ENCODE results near the gene CD180.

CD180 gene

DNA sequence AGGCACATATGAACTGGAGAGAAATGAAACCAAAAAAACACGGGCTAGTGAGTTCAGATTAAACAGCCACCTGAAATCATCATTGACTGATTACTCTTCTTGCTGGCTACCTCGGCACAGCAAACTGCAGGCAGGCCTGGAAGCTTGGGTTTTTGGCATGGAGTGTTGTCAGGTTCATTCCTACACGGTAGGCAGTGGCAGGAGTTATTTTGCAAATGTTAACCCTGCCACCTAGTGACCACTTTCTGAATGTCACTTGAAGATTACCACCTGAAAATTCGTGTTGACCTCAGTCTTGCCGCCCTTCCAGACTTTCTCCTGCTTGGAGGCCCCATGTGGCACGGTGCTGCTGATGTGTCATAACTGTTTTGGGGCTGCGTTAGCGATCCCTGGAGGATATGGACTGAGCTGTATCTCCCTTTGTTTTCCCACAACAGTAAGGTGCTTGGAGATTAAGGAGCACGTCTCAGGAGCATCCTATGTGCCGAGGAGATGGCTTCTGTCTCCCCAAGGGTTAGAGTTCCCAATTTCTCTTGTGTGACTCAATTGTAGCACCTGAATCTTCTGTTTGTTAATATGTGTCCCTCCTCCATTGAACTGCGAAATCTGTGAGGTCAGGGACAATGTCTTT, 12.7 kb upstream of the CD180 start:
- DNase-seq: peak; percentile 71

GRCh38 chr5:67208403-67208802, 11.8 kb upstream of the CD180 start:
- DNase-seq: no peak

GRCh38 chr5:67206929-67207328, 10.3 kb upstream of the CD180 start:
- DNase-seq: no peak

DNA sequence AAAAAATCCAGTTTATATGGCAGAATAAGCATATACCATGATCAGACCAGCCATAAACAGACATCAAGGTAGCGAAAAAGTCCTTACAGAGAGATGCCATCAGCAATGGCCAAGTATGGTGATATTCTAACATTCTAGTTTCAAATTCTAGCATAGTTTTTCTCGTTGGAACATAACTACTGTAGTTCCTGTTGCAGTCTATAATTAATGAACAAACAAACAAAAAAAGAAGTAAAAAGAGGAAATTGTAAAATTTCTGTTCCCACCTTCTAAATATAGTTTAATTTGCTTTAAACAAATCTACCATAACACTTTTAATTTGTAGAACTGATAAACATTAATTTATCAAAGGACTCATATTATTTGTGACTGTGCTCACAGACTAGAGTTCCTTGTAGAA, 9.9 kb upstream of the CD180 start:
- no peak for DNase-seq

- DNase-seq: no peak
Measured at GRCh38 chr5:67205981-67206380, 9.4 kb upstream of the CD180 start.

DNA sequence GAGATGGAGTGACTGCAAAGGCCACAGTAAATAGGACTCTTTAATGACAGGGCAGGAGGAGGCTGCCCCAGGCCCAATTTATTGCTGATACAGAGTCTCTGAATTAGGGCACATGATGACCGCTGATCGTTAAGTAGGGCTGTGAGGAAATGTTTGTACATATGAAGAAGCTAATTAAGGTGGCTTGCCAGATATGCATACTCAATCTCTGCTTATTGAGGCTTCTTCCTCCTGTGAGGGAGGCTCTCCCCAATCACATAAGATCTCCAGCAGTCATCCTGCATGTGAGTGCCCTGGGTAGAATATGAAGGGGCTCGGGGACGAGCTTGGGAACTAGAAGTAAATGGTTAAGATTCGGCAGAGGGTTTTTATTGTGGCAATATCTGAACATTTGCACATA, 8.2 kb upstream of the CD180 start:
- no peak for DNase-seq

- DNase-seq: no peak
Measured at GRCh38 chr5:67203701-67204074, 7.1 kb upstream of the CD180 start.

DNA sequence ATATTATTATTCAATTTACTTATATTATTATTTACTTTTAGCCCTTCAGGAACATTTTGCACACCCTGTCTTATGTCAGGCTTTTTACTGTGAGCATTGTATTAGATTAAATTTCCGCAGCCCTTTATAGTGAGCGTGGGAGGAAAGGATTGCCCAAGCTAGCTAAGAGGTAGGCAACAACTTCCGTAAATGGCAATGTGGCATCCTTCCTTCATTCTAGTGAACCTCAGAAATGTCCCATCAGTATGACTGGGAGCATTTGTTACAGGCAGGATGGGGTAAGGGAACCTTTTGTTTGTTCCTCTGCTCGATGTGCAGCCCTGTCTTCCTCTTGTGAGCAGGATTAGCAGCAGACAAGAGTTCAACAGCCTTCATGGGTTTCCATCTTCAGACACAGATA, 6.2 kb upstream of the CD180 start:
- DNase-seq: no peak

GRCh38 chr5:67201897-67202549, 5.4 kb upstream of the CD180 start:
- no peak for DNase-seq

GRCh38 chr5:67200809-67201562, 4.4 kb upstream of the CD180 start:
- no peak for DNase-seq

GRCh38 chr5:67199859-67200258, 3.3 kb upstream of the CD180 start:
- DNase-seq: no peak

DNA sequence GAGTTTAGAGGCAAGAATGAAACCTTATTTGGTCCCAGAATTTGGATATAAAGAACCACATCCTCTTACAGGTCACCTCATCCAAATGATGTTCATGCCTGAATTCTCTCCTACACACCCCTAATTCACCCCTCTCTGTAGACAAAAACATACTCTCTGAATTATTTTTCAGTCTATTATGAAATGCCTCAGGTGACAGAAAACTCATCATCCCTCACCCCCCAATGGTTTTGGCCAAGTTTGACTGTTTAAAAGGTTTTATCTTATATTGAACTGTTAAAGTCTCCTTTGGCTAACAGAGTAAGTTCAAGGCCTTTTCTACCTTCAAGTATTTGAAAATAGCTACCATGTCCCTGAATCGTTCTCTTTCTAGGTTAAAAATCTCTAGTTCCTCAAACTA, 2.3 kb upstream of the CD180 start:
- DNase-seq: no peak

- no peak for DNase-seq
Measured at GRCh38 chr5:67197536-67197935, 937 bp upstream of the CD180 start.

- no peak for DNase-seq
Measured at GRCh38 chr5:67195406-67196275, 958 bp downstream of the CD180 start.

- no peak for DNase-seq
Measured at GRCh38 chr5:67194166-67194565, 2.4 kb downstream of the CD180 start.

DNA sequence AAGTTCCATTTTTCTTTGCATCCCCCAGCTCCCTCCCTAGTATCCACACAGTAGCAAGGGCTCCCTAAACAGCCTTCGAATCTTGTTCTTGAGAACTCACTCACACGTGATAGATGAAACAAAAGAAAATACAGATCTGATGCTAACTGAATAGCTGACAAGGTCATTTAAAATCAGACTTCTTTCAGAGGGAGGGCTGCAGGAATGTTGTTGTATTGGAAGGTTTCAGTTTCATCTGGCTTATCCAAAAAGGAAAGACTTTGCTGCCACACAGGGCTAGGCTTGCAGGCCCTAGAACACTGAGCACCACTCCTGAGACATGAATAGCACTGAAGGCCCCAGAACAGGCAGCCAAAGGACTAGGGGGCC, 3.2 kb downstream of the CD180 start:
- no peak for DNase-seq

- DNase-seq: no peak
Measured at GRCh38 chr5:67192719-67193438, 3.7 kb downstream of the CD180 start.

GRCh38 chr5:67190861-67191260, 5.7 kb downstream of the CD180 start:
- DNase-seq: no peak

- no peak for DNase-seq
Measured at GRCh38 chr5:67190410-67190809, 6.2 kb downstream of the CD180 start.

- DNase-seq: no peak
Measured at GRCh38 chr5:67189931-67190330, 6.7 kb downstream of the CD180 start.

DNA sequence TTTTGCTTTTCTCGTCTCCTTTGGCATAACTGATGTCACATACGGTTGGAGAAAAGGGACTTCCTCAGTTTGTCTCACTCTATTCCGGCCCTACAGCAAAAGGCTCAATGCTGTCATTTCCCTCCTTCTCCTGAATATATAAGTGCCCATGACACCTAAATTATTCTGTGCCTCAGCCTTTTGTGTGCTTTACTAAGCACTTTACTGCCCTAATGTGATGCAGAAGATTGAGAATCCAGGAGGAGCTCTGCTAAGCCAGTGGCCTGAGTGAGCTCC, 7.6 kb downstream of the CD180 start:
- no peak for DNase-seq

- DNase-seq: no peak
Measured at GRCh38 chr5:67188274-67189078, 8.1 kb downstream of the CD180 start.
